AG08396 (cell line): ENCODE measurements around the gene ARL4A.

Source experiments
- DNase-seq: peaks from one replicate; pipeline ENCODE4 v3.0.0; 2012; ENCODE audit warnings: low spot score, mixed read lengths

Gene ARL4A

GRCh38 chr7:12726908-12727307 lies 39.5 kb downstream of the ARL4A start:
- DNase-seq: no peak

GRCh38 chr7:12727455-12728191 lies 40.2 kb downstream of the ARL4A start:
- DNase-seq: no peak

DNA sequence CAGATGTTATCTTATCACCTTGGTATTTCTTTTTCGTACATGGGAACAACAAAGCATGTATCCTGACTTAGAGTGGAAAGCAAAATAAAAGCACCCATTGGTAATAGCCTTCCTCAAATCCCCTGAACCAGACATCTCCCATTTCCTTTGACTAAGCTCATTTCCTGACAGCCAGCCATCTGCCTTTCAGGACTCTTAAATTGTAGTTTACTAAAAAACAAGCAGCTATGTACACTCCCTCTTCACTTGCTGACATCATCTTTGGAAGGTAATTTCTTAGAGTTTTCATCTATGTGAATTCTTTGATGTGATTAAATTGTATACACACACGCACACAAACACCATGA lies 40.7 kb downstream of the ARL4A start:
- DNase-seq: no peak

- DNase-seq: peak; percentile 24
Measured at GRCh38 chr7:12729112-12729511, 41.7 kb downstream of the ARL4A start.

- DNase-seq: no peak
Measured at GRCh38 chr7:12730523-12730922, 43.1 kb downstream of the ARL4A start.

DNA sequence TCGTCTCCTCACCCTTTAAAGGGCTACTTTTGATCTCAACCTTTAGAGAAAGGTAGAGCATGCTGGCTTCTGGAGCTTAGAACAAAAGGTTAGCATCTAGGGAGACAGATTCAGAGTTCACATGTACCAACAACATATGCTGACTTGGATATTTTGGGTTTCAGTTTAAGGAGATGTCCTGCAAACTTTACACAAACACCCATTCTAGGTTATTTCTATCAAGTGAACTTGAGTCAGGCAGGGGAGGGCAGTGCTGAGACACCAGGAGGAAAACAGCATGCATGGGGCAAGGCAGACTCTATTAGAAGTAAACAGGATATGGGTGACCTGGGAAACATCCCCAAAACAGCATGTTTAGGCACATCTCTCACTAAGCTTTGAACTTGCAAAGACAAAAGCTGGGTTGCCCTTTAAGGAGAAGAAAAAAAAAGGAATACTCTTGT lies 43.8 kb downstream of the ARL4A start:
- peak; percentile 5 for DNase-seq

- DNase-seq: no peak
Measured at GRCh38 chr7:12731775-12732174, 44.3 kb downstream of the ARL4A start.

DNA sequence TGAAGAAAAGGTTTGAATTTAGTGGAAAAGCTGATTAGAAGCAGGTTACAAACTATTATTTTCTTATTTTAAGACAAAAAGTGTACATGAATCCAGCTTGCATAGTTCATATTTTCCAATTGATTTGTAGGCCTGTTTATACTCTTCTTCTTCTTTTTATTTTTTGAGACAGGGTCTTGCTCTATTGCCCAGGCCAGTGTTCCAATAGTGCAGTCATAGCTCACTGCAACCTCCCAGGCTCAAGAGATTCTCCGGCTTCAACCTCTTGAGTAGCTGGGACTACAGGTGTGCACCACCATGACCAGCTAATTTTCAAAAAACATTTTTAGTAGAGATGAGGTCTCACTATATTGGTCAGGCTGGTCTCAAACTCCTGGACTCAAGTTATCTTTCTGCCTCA lies 45.0 kb downstream of the ARL4A start:
- DNase-seq: no peak

- no peak for DNase-seq
Measured at GRCh38 chr7:12735923-12736322, 48.5 kb downstream of the ARL4A start.

GRCh38 chr7:12737373-12737772 lies 49.9 kb downstream of the ARL4A start:
- no peak for DNase-seq

- DNase-seq: no peak
Measured at GRCh38 chr7:12737836-12738235, 50.4 kb downstream of the ARL4A start.

GRCh38 chr7:12738665-12739064 lies 51.2 kb downstream of the ARL4A start:
- no peak for DNase-seq
